Chondrocyte (in vitro differentiated cells): Measurements from ENCODE around the gene SIGLEC11. TPM values are rescaled to one million over a fixed set of nuclear protein-coding genes. Genes with fewer than 3 reads are reported as not detected.

Experiments
- DNase-seq: peaks from one replicate; pipeline ENCODE4 v3.0.0; 2021; ENCODE audit warnings: mixed read lengths, low spot score
- H3K27ac Mint-ChIP-seq: one replicate; pipeline ENCODE4 v1.8.0; 2021; ENCODE audit warnings: mild to moderate bottlenecking, moderate library complexity, mixed read lengths; ENCODE audit not compliant: unreplicated experiment
- H3K27me3 Mint-ChIP-seq: 2 replicates; pipeline ENCODE4 v1.8.0; 2021; ENCODE audit warnings: low read depth, mixed read lengths
- H3K36me3 Mint-ChIP-seq: 2 replicates; pipeline ENCODE4 v1.8.0; 2021; ENCODE audit warnings: low read depth, mixed read lengths
- H3K4me1 Mint-ChIP-seq: 2 replicates; pipeline ENCODE4 v1.8.0; 2021; ENCODE audit warnings: low read depth, mild to moderate bottlenecking, mixed read lengths
- H3K4me3 Mint-ChIP-seq: one replicate; pipeline ENCODE4 v1.8.0; 2021; ENCODE audit warnings: mild to moderate bottlenecking, moderate library complexity, mixed read lengths; ENCODE audit not compliant: unreplicated experiment
- H3K9me3 Mint-ChIP-seq: 2 replicates; pipeline ENCODE4 v1.8.0; 2021; ENCODE audit warnings: low read depth, mixed read lengths
- CTCF ChIP-seq: fragments of 200-600 bp; sonication (generic); IDR thresholded peaks from 2 replicates; pipeline ENCODE4 v1.5.0; 2021; ENCODE audit warnings: antibody characterized with exemption, mild to moderate bottlenecking, moderate library complexity
- total RNA-seq: library from RNA; stranded (reverse); gene quantifications from 3 replicates; pipeline ENCODE4 v1.2.1, GENCODE V29; 2021

Gene SIGLEC11
- total RNA-seq, 1 donor from 2014 or later: not detected

- DNase-seq: no peak
- Mint-ChIP-seq H3K4me3 (peak overlapping the region; percentile 46), H3K36me3 (peaks cover 30% of the 10 kb centered on the region), H3K4me1 (peaks cover 17% of the 10 kb centered on the region), H3K9me3 (no peaks in the 10 kb centered on the region), H3K27ac (peak overlapping the region; percentile 91), H3K27me3 (no peaks in the 10 kb centered on the region)
- TF ChIP-seq CTCF: no peak
These were observed 42.9 kb upstream of the SIGLEC11 start for GRCh38 chr19:50003810-50004419.

- DNase-seq: no peak
- peaks cover 25% of the 10 kb centered on the region for H3K36me3 Mint-ChIP-seq
- no peak for TF ChIP-seq CTCF
- no peaks in the 10 kb centered on the region for H3K27me3 Mint-ChIP-seq
- H3K4me3 Mint-ChIP-seq: no peak overlapping the region
- H3K27ac Mint-ChIP-seq: no peak overlapping the region
- no peaks in the 10 kb centered on the region for H3K9me3 Mint-ChIP-seq
- peaks cover 17% of the 10 kb centered on the region for H3K4me1 Mint-ChIP-seq
These were observed 42.3 kb upstream of the SIGLEC11 start for GRCh38 chr19:50003254-50003788.

GRCh38 chr19:50002386-50002960 lies 41.5 kb upstream of the SIGLEC11 start:
- no peak for TF ChIP-seq CTCF
- Mint-ChIP-seq H3K36me3 (peaks cover 29% of the 10 kb centered on the region), H3K27ac (no peak overlapping the region), H3K27me3 (no peaks in the 10 kb centered on the region), H3K4me3 (no peak overlapping the region), H3K4me1 (peaks cover 17% of the 10 kb centered on the region), H3K9me3 (no peaks in the 10 kb centered on the region)
- no peak for DNase-seq

- DNase-seq: no peak
- no peak for TF ChIP-seq CTCF
- no peak overlapping the region for H3K27ac Mint-ChIP-seq
- no peak overlapping the region for H3K4me3 Mint-ChIP-seq
- peaks cover 25% of the 10 kb centered on the region for H3K36me3 Mint-ChIP-seq
- H3K27me3 Mint-ChIP-seq: no peaks in the 10 kb centered on the region
- peaks cover 17% of the 10 kb centered on the region for H3K4me1 Mint-ChIP-seq
- no peaks in the 10 kb centered on the region for H3K9me3 Mint-ChIP-seq
These were observed 40.8 kb upstream of the SIGLEC11 start for GRCh38 chr19:50001775-50002174.

- DNase-seq: no peak
These were observed 40.0 kb upstream of the SIGLEC11 start for GRCh38 chr19:50000841-50001557.

More at GRCh38 chr19:50000841-50001557, 40.0 kb upstream of the SIGLEC11 start:
- Mint-ChIP-seq H3K27me3 (no peaks in the 10 kb centered on the region), H3K4me3 (no peak overlapping the region), H3K36me3 (peaks cover 26% of the 10 kb centered on the region), H3K27ac (no peak overlapping the region), H3K9me3 (no peaks in the 10 kb centered on the region), H3K4me1 (peaks cover 17% of the 10 kb centered on the region)
- no peak for TF ChIP-seq CTCF
